Heart left ventricle (tissue), 16 donors: Measurements from ENCODE around the gene L2HGDH. TPM values are rescaled to one million over a fixed set of nuclear protein-coding genes. Genes with fewer than 3 reads are reported as not detected.

ENCODE experiments used
- ATAC-seq, 4 donors: fragments of 200-7000 bp; cut with Tn5 transposase; one replicate each; pipeline ENCODE4 v1.9.1; 2020 to 2022; ENCODE audit warnings: moderate library complexity in 4 of 4, mild to moderate bottlenecking in 3 of 4, moderate number of reproducible peaks in 1 of 4
- DNase-seq, 5 donors: peaks; one replicate each; pipeline ENCODE4 v3.0.0-alpha.2; 2020
- H3K27ac ChIP-seq, 12 donors: fragments of 200-600 bp; sonication (generic) in 4 of 12; one replicate each; pipeline versions ENCODE4 v1.5.0 to v1.8.0; 2016 to 2022; ENCODE audit warnings: mild to moderate bottlenecking in 2 of 12
- H3K27me3 ChIP-seq, 9 donors: fragments of 200-600 bp; sonication (generic) in 2 of 9; one replicate each; pipeline versions ENCODE4 v1.5.1 to v1.8.0; 2016 to 2022; ENCODE audit warnings: mild to moderate bottlenecking in 3 of 9
- H3K36me3 ChIP-seq, 9 donors: fragments of 200-600 bp; sonication (generic) in 2 of 9; one replicate each; pipeline versions ENCODE4 v1.5.0 to v1.8.0; 2018 to 2022; ENCODE audit warnings: mild to moderate bottlenecking in 2 of 9
- H3K4me1 ChIP-seq, 12 donors: fragments of 200-600 bp; sonication (generic) in 4 of 12; one replicate each; pipeline versions ENCODE4 v1.5.0 to v1.8.0; 2016 to 2022; ENCODE audit warnings: mild to moderate bottlenecking in 3 of 12
- H3K4me3 ChIP-seq, 12 donors: fragments of 200-600 bp; sonication (generic) in 4 of 12; one replicate each; pipeline versions ENCODE4 v1.5.0 to v1.8.0; 2017 to 2022; ENCODE audit warnings: mild to moderate bottlenecking in 9 of 12, moderate library complexity in 4 of 12
- H3K9me3 ChIP-seq, 12 donors: fragments of 200-600 bp; sonication (generic) in 4 of 12; one replicate each; pipeline versions ENCODE4 v1.5.0 to v1.8.0; 2016 to 2022; ENCODE audit warnings: mild to moderate bottlenecking in 1 of 12
- CTCF ChIP-seq, 12 donors: fragments of 200-600 bp; sonication (generic) in 4 of 12; IDR thresholded peaks; one replicate each; pipeline versions ENCODE4 v1.5.0 to v1.8.0; 2018 to 2022; ENCODE audit warnings: antibody characterized with exemption in 12 of 12, mild to moderate bottlenecking in 5 of 12
- POLR2A ChIP-seq, 2 donors: fragments of 450-650 bp; IDR thresholded peaks; one replicate each; pipeline ENCODE4 v1.6.1; 2017; ENCODE audit warnings: antibody characterized with exemption in 2 of 2, mild to moderate bottlenecking in 2 of 2, moderate library complexity in 2 of 2
- WGBS, 4 donors: extraction: QIAGEN DNeasy Blood & Tissue Kit in 2 of 4; methylation state at CpG; one replicate each; pipeline versions ENCODE4 v1.1.5 to v1.1.7; 2013 to 2018; 5-methylcytosine and 5-hydroxymethylcytosine counted together
- intact Hi-C, 10 donors: fragments of 100-400 bp; cut with DNase I; formaldehyde crosslinking; loops; one replicate each; pipeline versions ENCODE4 v1.11.1 to v1.14.2; 2022
- polyA plus RNA-seq, 2 donors: library from polyadenylated mRNA; stranded (reverse); fragments of 200-250 nt; gene quantifications; one replicate each; pipeline ENCODE4 v1.2.3, GENCODE V29; 2013
- total RNA-seq, 9 donors: library from RNA; depleted of rRNA in 2 of 9; stranded (reverse); fragments of >200 nt in 2 of 9; fragmentation: NEBNext Ultra II Directional in 3 of 9; extraction: Animal tissue kit (Norgen Biotek cat#: 25700) in 3 of 9; gene quantifications; one replicate each; pipeline versions ENCODE4 v1.1.0 to v1.2.4, GENCODE V29; 2016 to 2023
- donor health status: ischemic (EF 13 %, LVEDD 7.1; RV severe dilation, severe dysfunction).
- donor health status: healthy with polysubstance abuse.
- donor health status: DM: no; HTN: yes; CAD: no.
- donor health status: DM: no; HTN: no; CAD: no.
- donor health status: ischemic (EF 25% LVEDD 6.9; RV normal size, moderate dysfunction).
- donor health status: ischemic (EF 25% LVEDD 5.7; RV mildly dilated, moderate dysfunction).
- donor health status: healthy.
- donor health status: DM: yes; HTN: yes; CAD: no.
- donor health status: ischemic (EF 35%, LVEDD 5.7; RV mildly dilated, moderate dysfunction).
- donor health status: nonischemic (EF 11% LVEDD 7.7; RV severe dilation, severe dysfunction).
- donor health status: DM: yes; HTN: yes; CAD: no.
- donor health status: PGD.
- donor health status: ischemic (EF 29% LVEDD 5.4; RV normal size, mild dysfunction).
- donor health status: nonischemic (EF 23%, LVEDD 6.1; RV moderate dilation, normal function).

L2HGDH gene
- total and polyA plus RNA-seq, 11 donors = 2.5 to 12.2 (median 9.1) TPM

- Histone ChIP-seq H3K27me3 (no peaks in the 10 kb centered on the region), H3K27ac (no peak overlapping the region), H3K4me1 (no peaks in the 10 kb centered on the region), H3K9me3 (no peaks in the 10 kb centered on the region), H3K36me3 (peaks cover 0 to 18% (median 0%) of the 10 kb centered on the region in 9 donors), H3K4me3 (no peak overlapping the region)
- TF ChIP-seq POLR2A (IDR thresholded peaks at IDR 0.05) (no peak), CTCF (IDR thresholded peaks at IDR 0.05) (no peak)
- ATAC-seq = no peak
- DNase-seq = no peak
- intact Hi-C loops = no loop called here
These were observed 10.1 kb downstream of the L2HGDH start for GRCh38 chr14:50301914-50302313.

GRCh38 chr14:50299585-50299984, 12.4 kb downstream of the L2HGDH start:
- DNase-seq (no peak), ATAC-seq (no peak)
- H3K27me3 ChIP-seq = no peaks in the 10 kb centered on the region
- H3K4me3 ChIP-seq = no peak overlapping the region
- no peak overlapping the region for H3K27ac ChIP-seq
- 95 to 100% (median 97%) methylated on average over 2 of the region's 2 CpGs for WGBS, 4 donors
- no peaks in the 10 kb centered on the region for H3K4me1 ChIP-seq
- H3K9me3 ChIP-seq = no peaks in the 10 kb centered on the region
- intact Hi-C loops = no loop called here
- H3K36me3 ChIP-seq = peaks cover 0 to 18% (median 0%) of the 10 kb centered on the region in 9 donors
- TF ChIP-seq POLR2A (IDR thresholded peaks at IDR 0.05) (no peak), CTCF (IDR thresholded peaks at IDR 0.05) (no peak)

GRCh38 chr14:50290306-50290705, 21.7 kb downstream of the L2HGDH start:
- Histone ChIP-seq H3K4me1 (no peaks in the 10 kb centered on the region), H3K27ac (no peak overlapping the region), H3K36me3 (peaks cover 0 to 11% (median 2%) of the 10 kb centered on the region in 9 donors), H3K4me3 (no peak overlapping the region), H3K27me3 (no peaks in the 10 kb centered on the region), H3K9me3 (no peaks in the 10 kb centered on the region)
- intact Hi-C loops = no loop called here
- 86 to 97% (median 89%) methylated on average over 5 of the region's 5 CpGs for WGBS, 4 donors
- no peak for TF ChIP-seq POLR2A (IDR thresholded peaks at IDR 0.05)
- no peak for TF ChIP-seq CTCF (IDR thresholded peaks at IDR 0.05)
- DNase-seq = no peak
- ATAC-seq = no peak

GRCh38 chr14:50288146-50288545, 23.9 kb downstream of the L2HGDH start:
- Histone ChIP-seq H3K27me3 (no peaks in the 10 kb centered on the region), H3K4me1 (no peaks in the 10 kb centered on the region), H3K9me3 (no peaks in the 10 kb centered on the region), H3K27ac (no peak overlapping the region), H3K4me3 (no peak overlapping the region), H3K36me3 (peaks cover 0 to 7% (median 0%) of the 10 kb centered on the region in 9 donors)
- intact Hi-C loops = no loop called here
- ATAC-seq (no peak), DNase-seq (no peak)
- TF ChIP-seq POLR2A (IDR thresholded peaks at IDR 0.05) (no peak), CTCF (IDR thresholded peaks at IDR 0.05) (no peak)
- WGBS, 4 donors = 96 to 98% (median 97%) methylated on average over 5 of the region's 5 CpGs
